WERI-Rb-1 (cell line): Measurements from ENCODE around the gene SRMS.
A peak's percentile ranks its signal among the peaks of the same experiment; 100 is the strongest.

Experiments used
- DNase-seq: peaks from one replicate; pipeline ENCODE4 v3.0.0-alpha.2; 2020
- H3K27ac ChIP-seq: fragments of 250-450 bp; sonication (Bioruptor Pico); 2 replicates; pipeline ENCODE4 v1.5.1; 2020; ENCODE audit warnings: mild to moderate bottlenecking, moderate library complexity
- H3K27me3 ChIP-seq: fragments of 250-450 bp; sonication (Bioruptor Pico); 2 replicates; pipeline ENCODE4 v1.5.1; 2021; ENCODE audit warnings: mild to moderate bottlenecking, low read depth, moderate library complexity; ENCODE audit not compliant: insufficient read depth, severe bottlenecking
- H3K36me3 ChIP-seq: fragments of 250-450 bp; sonication (Bioruptor Pico); 2 replicates; pipeline ENCODE4 v1.5.1; 2020; ENCODE audit warnings: mild to moderate bottlenecking, moderate library complexity
- H3K4me3 ChIP-seq: 2 replicates; pipeline ENCODE4 v1.5.1; 2011; ENCODE audit warnings: low read depth, mild to moderate bottlenecking, control low read depth, low read length
- H3K9me3 ChIP-seq: fragments of 250-450 bp; sonication (Bioruptor Pico); 2 replicates; pipeline ENCODE4 v1.5.1; 2021; ENCODE audit warnings: mild to moderate bottlenecking, moderate library complexity; ENCODE audit not compliant: severe bottlenecking
- CTCF ChIP-seq: IDR thresholded peaks from 2 replicates; pipeline ENCODE4 v1.5.1; 2011; ENCODE audit warnings: low read depth, mild to moderate bottlenecking, control low read depth, inconsistent platforms, low read length

The SRMS gene

GRCh38 chr20:63497138-63497945 lies 50.2 kb downstream of the SRMS start:
- H3K9me3 ChIP-seq = no peaks in the 10 kb centered on the region
- H3K27ac ChIP-seq = peak overlapping the region; percentile 87
- no peak for DNase-seq
- H3K4me3 ChIP-seq = peak overlapping the region; percentile 88
- no peak for TF ChIP-seq CTCF
- no peaks in the 10 kb centered on the region for H3K27me3 ChIP-seq
- H3K36me3 ChIP-seq = peaks cover 49% of the 10 kb centered on the region

- Histone ChIP-seq H3K4me3 (peak overlapping the region; percentile 0; the same call in 1 of the 2 replicates), H3K9me3 (no peaks in the 10 kb centered on the region), H3K27ac (peak overlapping the region; percentile 87), H3K27me3 (no peaks in the 10 kb centered on the region), H3K36me3 (peaks cover 51% of the 10 kb centered on the region)
- TF ChIP-seq CTCF = no peak
- DNase-seq = no peak
Observed at GRCh38 chr20:63496596-63497120, 50.9 kb downstream of the SRMS start.

- no peaks in the 10 kb centered on the region for H3K27me3 ChIP-seq
- peak; percentile 77 for DNase-seq
- TF ChIP-seq CTCF = peak; percentile 90
- peak overlapping the region; percentile 0; the same call in 1 of the 2 replicates for H3K4me3 ChIP-seq
- H3K9me3 ChIP-seq = no peaks in the 10 kb centered on the region
- peaks cover 58% of the 10 kb centered on the region for H3K36me3 ChIP-seq
- H3K27ac ChIP-seq = peak overlapping the region; percentile 87
Observed at GRCh38 chr20:63495741-63496595, 51.6 kb downstream of the SRMS start.

GRCh38 chr20:63495167-63495720 lies 52.3 kb downstream of the SRMS start:
- no peak for TF ChIP-seq CTCF
- Histone ChIP-seq H3K27ac (no peak overlapping the region), H3K36me3 (peaks cover 65% of the 10 kb centered on the region), H3K9me3 (no peaks in the 10 kb centered on the region), H3K4me3 (no peak overlapping the region), H3K27me3 (no peaks in the 10 kb centered on the region)
- DNase-seq = no peak

- peaks cover 71% of the 10 kb centered on the region for H3K36me3 ChIP-seq
- no peak overlapping the region for H3K4me3 ChIP-seq
- no peak for DNase-seq
- H3K27me3 ChIP-seq = no peaks in the 10 kb centered on the region
- H3K27ac ChIP-seq = no peak overlapping the region
- H3K9me3 ChIP-seq = no peaks in the 10 kb centered on the region
- no peak for TF ChIP-seq CTCF
Observed at GRCh38 chr20:63494420-63495166, 53.0 kb downstream of the SRMS start.
